OCI-LY3 (cell line): ENCODE data around the gene SULT6B1.
A peak's percentile ranks its signal among the peaks of the same experiment; 100 is the strongest.

Experiments used
- H2AFZ ChIP-seq: fragments of 200-600, 300-600 bp; shearing (Covaris generic); 2 replicates; pipeline ENCODE4 v1.6.0; 2014; ENCODE audit warnings: antibody characterized with exemption, low read depth, low read length
- H3K27ac ChIP-seq: fragments of 200-600, 300-600 bp; sonication (generic); 2 replicates; pipeline ENCODE4 v1.5.1; 2014; ENCODE audit warnings: mild to moderate bottlenecking, low read length, moderate library complexity, mixed read lengths
- H3K27me3 ChIP-seq: fragments of 200-600, 300-600 bp; sonication (generic); 2 replicates; pipeline ENCODE4 v1.6.1; 2014; ENCODE audit warnings: low read depth, low read length, mixed read lengths
- H3K36me3 ChIP-seq: fragments of 200-600, 300-600 bp; sonication (generic); replicated peaks from 2 replicates; pipeline ENCODE3; 2014; ENCODE audit warnings: low read depth, low read length, mixed read lengths
- H3K4me1 ChIP-seq: fragments of 300-600, 200-600 bp; sonication (generic); 2 replicates; pipeline ENCODE4 v1.6.1; 2014; ENCODE audit warnings: low read length, mixed read lengths
- H3K4me2 ChIP-seq: fragments of 200-600, 300-600 bp; sonication (generic); 2 replicates; pipeline ENCODE4 v1.6.1; 2014; ENCODE audit warnings: low read length, mixed read lengths
- H3K4me3 ChIP-seq: fragments of 300-600, 200-600 bp; sonication (generic); 2 replicates; pipeline ENCODE4 v1.5.1; 2014; ENCODE audit warnings: antibody characterized with exemption, mild to moderate bottlenecking, low read length, moderate library complexity
- H3K79me2 ChIP-seq: fragments of 300-600, 200-600 bp; shearing (Covaris generic); 2 replicates; pipeline ENCODE4 v1.6.1; 2014; ENCODE audit warnings: mild to moderate bottlenecking, low read length, mixed read lengths
- H3K9ac ChIP-seq: fragments of 300-600, 200-600 bp; shearing (Covaris generic); 2 replicates; pipeline ENCODE4 v1.6.0; 2014; ENCODE audit warnings: mild to moderate bottlenecking, low read length, moderate library complexity
- H3K9me3 ChIP-seq: fragments of 200-600, 300-600 bp; shearing (Covaris generic); 2 replicates; pipeline ENCODE4 v1.6.1; 2014; ENCODE audit warnings: low read length, mixed read lengths; ENCODE audit not compliant: insufficient read depth
- H4K20me1 ChIP-seq: fragments of 200-600, 300-600 bp; sonication (generic); 2 replicates; pipeline ENCODE4 v1.6.1; 2016; ENCODE audit warnings: low read length, mixed read lengths; ENCODE audit not compliant: insufficient read depth
- EZH2phosphoT487 ChIP-seq: fragments of 200-600 bp; shearing (Covaris generic); IDR thresholded peaks from 2 replicates; pipeline ENCODE4 v1.6.1; 2018; ENCODE audit warnings: antibody characterized with exemption, mixed run types, low read depth
- TF ChIP-seq, protein P1 (sequence below): fragments of 200-600, 300-600 bp; sonication (generic); IDR thresholded peaks from 2 replicates; pipeline ENCODE4 v1.5.1; 2014; ENCODE audit warnings: antibody characterized with exemption, low read length, low read depth

The SULT6B1 gene

GRCh38 chr2:37171624-37171950, 16.9 kb downstream of the SULT6B1 start:
- Histone ChIP-seq H2AFZ (no peak overlapping the region), H3K9me3 (no peaks in the 10 kb centered on the region), H3K4me3 (no peak overlapping the region), H3K4me2 (no peak overlapping the region), H3K9ac (no peak overlapping the region), H3K36me3 (no peaks in the 10 kb centered on the region), H3K27ac (no peak overlapping the region), H3K79me2 (no peaks in the 10 kb centered on the region), H4K20me1 (no peaks in the 10 kb centered on the region), H3K27me3 (no peaks in the 10 kb centered on the region), H3K4me1 (0 out of 2 replicates have a peak, but pooled peaks cover 5% of the 10 kb centered on the region)
- TF ChIP-seq, protein P1, sequence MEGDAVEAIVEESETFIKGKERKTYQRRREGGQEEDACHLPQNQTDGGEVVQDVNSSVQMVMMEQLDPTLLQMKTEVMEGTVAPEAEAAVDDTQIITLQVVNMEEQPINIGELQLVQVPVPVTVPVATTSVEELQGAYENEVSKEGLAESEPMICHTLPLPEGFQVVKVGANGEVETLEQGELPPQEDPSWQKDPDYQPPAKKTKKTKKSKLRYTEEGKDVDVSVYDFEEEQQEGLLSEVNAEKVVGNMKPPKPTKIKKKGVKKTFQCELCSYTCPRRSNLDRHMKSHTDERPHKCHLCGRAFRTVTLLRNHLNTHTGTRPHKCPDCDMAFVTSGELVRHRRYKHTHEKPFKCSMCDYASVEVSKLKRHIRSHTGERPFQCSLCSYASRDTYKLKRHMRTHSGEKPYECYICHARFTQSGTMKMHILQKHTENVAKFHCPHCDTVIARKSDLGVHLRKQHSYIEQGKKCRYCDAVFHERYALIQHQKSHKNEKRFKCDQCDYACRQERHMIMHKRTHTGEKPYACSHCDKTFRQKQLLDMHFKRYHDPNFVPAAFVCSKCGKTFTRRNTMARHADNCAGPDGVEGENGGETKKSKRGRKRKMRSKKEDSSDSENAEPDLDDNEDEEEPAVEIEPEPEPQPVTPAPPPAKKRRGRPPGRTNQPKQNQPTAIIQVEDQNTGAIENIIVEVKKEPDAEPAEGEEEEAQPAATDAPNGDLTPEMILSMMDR = no peak
- no peak for TF ChIP-seq EZH2phosphoT487

DNA sequence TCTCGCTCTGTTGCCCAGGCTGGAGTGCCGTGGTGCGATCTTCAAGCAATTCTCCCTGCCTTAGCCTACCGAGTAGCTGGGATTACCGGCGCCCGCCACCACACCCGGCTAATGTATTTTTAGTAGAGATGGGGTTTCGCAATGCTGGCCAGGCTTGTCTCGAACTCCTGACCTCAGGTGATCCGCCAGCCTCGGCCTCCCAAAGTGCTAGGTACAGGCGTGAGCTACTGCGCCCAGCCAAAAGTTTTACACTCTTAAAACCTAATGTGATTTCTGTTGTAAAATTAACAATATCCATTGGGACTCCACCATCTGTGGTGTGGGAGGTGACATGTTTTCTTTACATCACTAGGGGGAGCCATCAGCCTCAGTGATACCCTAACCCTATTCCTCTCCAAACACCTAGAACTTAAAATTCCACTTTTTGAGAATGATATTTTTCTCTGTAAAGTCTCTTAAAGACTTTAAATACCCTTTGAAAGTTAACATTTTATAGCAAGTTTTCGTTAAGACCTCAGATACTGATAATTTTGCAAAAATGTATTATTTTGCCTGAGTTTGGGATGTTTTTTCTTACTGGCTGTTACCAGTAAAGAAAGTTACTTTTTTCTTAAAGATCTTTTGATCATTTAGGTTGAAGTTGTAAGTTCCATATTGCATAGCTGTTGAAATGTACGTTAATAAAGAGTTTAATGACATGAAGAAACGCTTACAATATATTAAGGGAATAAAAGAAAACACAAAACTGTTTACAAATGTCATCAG, 20.1 kb downstream of the SULT6B1 start:
- Histone ChIP-seq H3K79me2 (no peaks in the 10 kb centered on the region), H2AFZ (peak overlapping the region; percentile 87), H3K36me3 (no peaks in the 10 kb centered on the region), H3K27ac (no peak overlapping the region), H3K4me1 (0 out of 2 replicates have a peak, but pooled peaks cover 5% of the 10 kb centered on the region), H3K4me3 (peak overlapping the region; percentile 66), H3K9ac (peak overlapping the region; percentile 32; the same call in 1 of the 2 replicates), H4K20me1 (no peaks in the 10 kb centered on the region), H3K4me2 (peak overlapping the region; percentile 64), H3K27me3 (no peaks in the 10 kb centered on the region), H3K9me3 (peaks cover 6% of the 10 kb centered on the region; the same call in 1 of the 2 replicates)
- TF ChIP-seq, protein P1 = peak; percentile 76
- no peak for TF ChIP-seq EZH2phosphoT487

GRCh38 chr2:37167636-37168180, 20.8 kb downstream of the SULT6B1 start:
- Histone ChIP-seq H3K9ac (peak overlapping the region; percentile 32; the same call in 1 of the 2 replicates), H4K20me1 (no peaks in the 10 kb centered on the region), H3K9me3 (peaks cover 6% of the 10 kb centered on the region; the same call in 1 of the 2 replicates), H2AFZ (peak overlapping the region; percentile 87), H3K79me2 (no peaks in the 10 kb centered on the region), H3K4me2 (peak overlapping the region; percentile 64), H3K4me1 (0 out of 2 replicates have a peak, but pooled peaks cover 5% of the 10 kb centered on the region), H3K36me3 (no peaks in the 10 kb centered on the region), H3K27me3 (no peaks in the 10 kb centered on the region), H3K27ac (no peak overlapping the region), H3K4me3 (peak overlapping the region; percentile 66)
- no peak for TF ChIP-seq EZH2phosphoT487
- TF ChIP-seq, protein P1 = no peak

DNA sequence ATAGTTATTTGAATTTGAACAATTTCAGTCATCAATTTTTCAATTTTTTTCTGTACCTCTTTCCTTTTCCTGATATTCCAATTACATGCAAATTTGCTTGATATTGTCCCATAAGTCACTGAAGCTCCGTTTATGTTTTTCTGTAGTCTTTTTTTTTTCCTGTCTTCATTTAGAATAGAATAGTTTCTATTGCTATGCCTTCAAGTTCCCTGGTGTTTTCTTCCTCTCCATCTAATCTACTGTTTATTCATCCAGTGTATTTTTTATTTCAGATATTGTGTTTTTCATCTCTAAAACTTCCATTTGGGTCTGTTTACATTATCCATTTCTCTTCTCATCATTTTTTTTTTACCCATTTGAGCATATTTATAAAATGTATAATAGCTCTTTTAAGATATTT, 23.7 kb downstream of the SULT6B1 start:
- Histone ChIP-seq H3K4me1 (0 out of 2 replicates have a peak, but pooled peaks cover 5% of the 10 kb centered on the region), H3K9me3 (peaks cover 6% of the 10 kb centered on the region; the same call in 1 of the 2 replicates), H2AFZ (no peak overlapping the region), H3K36me3 (no peaks in the 10 kb centered on the region), H3K27ac (no peak overlapping the region), H3K4me2 (no peak overlapping the region), H3K79me2 (no peaks in the 10 kb centered on the region), H3K4me3 (no peak overlapping the region), H3K9ac (no peak overlapping the region), H3K27me3 (no peaks in the 10 kb centered on the region), H4K20me1 (no peaks in the 10 kb centered on the region)
- TF ChIP-seq, protein P1 = no peak
- no peak for TF ChIP-seq EZH2phosphoT487
